Stimulated activated CD4-positive, alpha-beta T cell treated with anti-CD3 and anti-CD28 coated beads, TNF-alpha, amount 100 ng/mL, for 24 hours (primary cell): ENCODE results near the gene OR56A5.

Source experiments
- DNase-seq, 3 experiments: peaks; one replicate each; pipeline ENCODE4 v3.0.0-alpha.2; 2020; ENCODE audit warnings: low read depth in 3 of 3

OR56A5 gene

DNA sequence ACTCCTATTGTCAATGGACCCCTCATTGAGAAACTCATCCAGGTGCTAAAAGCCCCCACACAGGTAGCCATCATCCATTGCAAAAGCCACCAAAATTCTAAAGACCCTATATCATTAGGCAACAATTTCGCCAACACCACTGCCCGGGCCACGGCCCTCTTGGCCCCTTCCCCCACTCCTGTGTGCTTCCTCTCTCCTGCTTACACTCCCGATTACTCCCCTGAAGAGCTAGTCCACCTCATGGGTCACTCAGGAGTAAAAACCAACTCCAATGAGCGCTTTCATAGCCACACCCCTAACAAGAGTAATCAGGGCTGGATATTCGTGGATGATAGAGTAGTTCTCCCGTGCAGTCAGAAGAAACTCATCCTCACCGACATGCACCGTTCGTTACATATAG, 35.2 kb downstream of the OR56A5 start:
- DNase-seq, result no peak

- no peak for DNase-seq
These were observed 35.6 kb downstream of the OR56A5 start for GRCh38 chr11:5932671-5933070.

DNA sequence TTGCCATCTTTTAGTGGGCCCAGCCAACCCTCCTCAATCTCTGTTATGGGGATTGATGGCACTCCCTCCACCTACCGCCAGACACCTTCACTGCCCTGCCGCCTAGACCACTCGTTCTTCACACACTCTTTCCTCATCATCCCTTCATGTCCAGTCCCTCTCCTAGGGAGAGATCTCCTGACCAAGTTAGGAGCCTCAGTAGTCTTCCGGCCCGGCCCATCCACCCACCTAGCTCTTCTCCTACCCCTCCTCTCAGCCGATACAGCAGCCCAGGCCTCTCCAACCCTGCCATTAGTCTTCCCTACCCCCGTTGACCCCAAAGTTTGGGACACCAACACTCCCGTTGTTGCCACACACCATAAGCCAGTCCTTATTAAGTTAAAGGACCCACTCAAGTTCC, 37.2 kb downstream of the OR56A5 start:
- DNase-seq, result no peak

DNA sequence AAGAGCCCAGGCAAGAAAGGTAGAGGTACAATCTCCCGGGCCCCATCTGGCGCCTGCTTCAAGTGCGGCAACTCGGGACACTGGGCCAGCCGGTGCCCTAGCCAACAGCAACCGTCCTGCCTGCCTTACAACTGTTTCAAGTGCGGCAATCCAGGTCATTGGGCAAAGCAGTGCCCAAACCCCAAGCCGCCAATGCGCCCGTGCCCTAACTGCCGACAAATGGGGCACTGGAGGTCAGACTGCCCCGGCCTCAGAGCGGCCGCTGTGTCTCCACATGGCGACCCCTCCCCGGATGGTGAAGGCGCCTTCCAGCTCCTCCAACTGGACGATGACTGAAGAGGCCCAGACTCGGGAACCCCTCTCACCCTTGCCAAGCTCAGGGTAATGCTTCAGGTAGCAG, 37.7 kb downstream of the OR56A5 start:
- no peak for DNase-seq

GRCh38 chr11:5929571-5930368, 38.5 kb downstream of the OR56A5 start:
- DNase-seq, result no peak

DNA sequence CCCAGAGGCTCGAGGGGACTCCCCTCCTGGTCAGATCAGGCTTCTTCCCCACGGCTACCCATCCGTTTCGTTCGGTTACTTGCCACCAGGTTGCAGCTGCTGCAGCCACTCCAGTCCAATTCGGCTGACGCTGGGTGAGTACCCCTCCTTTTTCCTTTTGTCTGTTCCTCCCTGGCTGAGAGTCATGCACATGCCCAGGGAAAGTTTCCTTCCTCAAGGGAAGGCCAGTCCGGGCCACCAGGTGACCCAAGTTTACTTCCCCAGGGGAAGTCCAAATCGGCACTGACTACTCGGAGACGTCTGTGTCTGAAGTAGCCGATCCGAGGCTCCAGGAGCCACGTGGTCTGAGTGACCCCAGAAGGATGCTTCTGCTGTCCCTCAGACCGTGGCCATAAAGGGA, 39.5 kb downstream of the OR56A5 start:
- no peak for DNase-seq

DNA sequence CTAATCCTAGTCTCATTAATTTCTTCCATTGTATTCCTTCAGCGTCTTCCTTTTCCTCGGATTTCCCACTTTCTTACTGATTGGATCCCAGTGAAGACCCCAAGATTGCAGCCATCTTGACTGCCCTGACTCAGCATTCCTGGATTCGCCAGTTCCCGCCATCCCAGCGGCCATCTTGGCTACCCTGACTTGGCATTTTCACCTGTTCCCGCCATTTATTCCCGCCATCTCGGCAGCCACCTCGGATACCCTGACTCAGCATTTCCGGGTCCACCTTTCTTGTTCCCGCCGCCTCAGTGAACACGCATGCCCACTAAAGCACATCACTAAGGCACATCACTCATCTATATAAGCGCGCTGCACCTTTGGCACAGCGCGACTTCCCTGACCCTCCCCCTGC, 40.0 kb downstream of the OR56A5 start:
- DNase-seq, result no peak

DNA sequence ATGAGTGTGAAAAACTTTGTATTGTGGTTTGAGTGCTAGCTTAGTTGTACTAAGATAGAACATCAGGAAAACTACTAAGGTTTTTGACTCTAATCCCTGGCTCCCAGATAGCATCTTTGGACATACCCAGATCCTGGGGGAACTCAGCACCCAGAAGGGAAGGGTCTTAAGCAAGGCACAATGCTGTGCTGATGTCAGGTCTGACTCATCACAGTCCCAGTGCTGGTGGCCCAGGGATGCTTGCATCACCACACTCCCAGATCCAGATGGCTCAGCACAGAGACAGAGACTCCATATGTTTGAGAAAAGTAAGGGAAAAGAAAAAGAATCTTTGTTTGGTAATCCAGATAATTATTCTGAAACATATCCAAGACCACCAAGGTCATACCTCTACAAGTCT, 44.5 kb downstream of the OR56A5 start:
- no peak for DNase-seq

DNA sequence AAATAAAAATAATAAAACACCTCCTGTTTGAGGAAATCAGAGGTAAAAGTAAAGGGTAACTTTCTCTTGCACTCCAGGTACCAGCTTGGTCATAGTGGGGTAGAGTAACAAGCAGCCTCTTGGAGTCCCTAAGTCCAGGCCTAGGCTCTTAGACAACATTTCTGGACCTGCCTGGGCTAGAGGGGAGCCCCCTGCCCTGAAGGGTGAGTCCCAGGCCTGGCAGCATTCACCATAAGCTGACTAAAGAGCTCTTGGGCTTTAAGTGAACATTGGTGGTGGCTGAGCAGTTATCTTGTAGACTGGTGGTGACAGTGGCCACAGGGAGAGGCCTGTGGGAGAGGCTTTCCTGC, 44.9 kb downstream of the OR56A5 start:
- no peak for DNase-seq

GRCh38 chr11:5922749-5923426, 45.4 kb downstream of the OR56A5 start:
- DNase-seq, result peak in 1 of 3 experiments; percentile 2
